A204.1 (cell line): ENCODE data around the gene HOXA4.

Experiments used
- FAIRE-seq: peaks from 2 replicates; lab custom pipeline; 2012; peaks lifted over from hg19 to GRCh38; lab: Jason Lieb, UNC

The HOXA4 gene

GRCh38 chr7:27146491-27147198 lies 16.1 kb upstream of the HOXA4 start:
- FAIRE-seq: no peak

GRCh38 chr7:27145914-27146412 lies 15.4 kb upstream of the HOXA4 start:
- no peak for FAIRE-seq

GRCh38 chr7:27145165-27145913 lies 14.8 kb upstream of the HOXA4 start:
- FAIRE-seq: no peak

- FAIRE-seq: no peak
These were observed 14.2 kb upstream of the HOXA4 start for GRCh38 chr7:27144781-27145164.

- no peak for FAIRE-seq
These were observed 13.6 kb upstream of the HOXA4 start for GRCh38 chr7:27143950-27144780.

GRCh38 chr7:27143023-27143949 lies 12.7 kb upstream of the HOXA4 start, which contains the start of gene HOXA5:
TSS of gene HOXA5 (minus strand) at chr7:27143681. CDS start at chr7:27143607, 74 bp downstream.
- FAIRE-seq: no peak

- no peak for FAIRE-seq
These were observed 12.0 kb upstream of the HOXA4 start for GRCh38 chr7:27142580-27143022.

GRCh38 chr7:27141923-27142579 lies 11.5 kb upstream of the HOXA4 start:
- no peak for FAIRE-seq

GRCh38 chr7:27141137-27141922 lies 10.8 kb upstream of the HOXA4 start:
- no peak for FAIRE-seq

GRCh38 chr7:27140126-27140857 lies 9.7 kb upstream of the HOXA4 start:
- FAIRE-seq: no peak

- no peak for FAIRE-seq
These were observed 9.0 kb upstream of the HOXA4 start for GRCh38 chr7:27139334-27140125.

GRCh38 chr7:27138985-27139333 lies 8.4 kb upstream of the HOXA4 start:
- no peak for FAIRE-seq

GRCh38 chr7:27138472-27138871 lies 7.9 kb upstream of the HOXA4 start:
- no peak for FAIRE-seq

GRCh38 chr7:27137640-27138315 lies 7.2 kb upstream of the HOXA4 start:
- no peak for FAIRE-seq

GRCh38 chr7:27134392-27134791 lies 3.8 kb upstream of the HOXA4 start:
- no peak for FAIRE-seq

- no peak for FAIRE-seq
These were observed 3.1 kb upstream of the HOXA4 start for GRCh38 chr7:27133409-27134231.

- no peak for FAIRE-seq
These were observed 2.4 kb upstream of the HOXA4 start for GRCh38 chr7:27132978-27133377.
